Hepatocyte (in vitro differentiated cells): Measurements from ENCODE around the gene MYO19. TPM values are rescaled to one million over a fixed set of nuclear protein-coding genes. Genes with fewer than 3 reads are reported as not detected.

Source experiments
- DNase-seq: peaks from one replicate; pipeline ENCODE4 v3.0.0-alpha.2; 2016; ENCODE audit warnings: low spot score
- H2AFZ ChIP-seq: fragments of 200-600 bp; sonication (generic); 2 replicates; pipeline ENCODE4 v1.6.0; 2016; ENCODE audit warnings: antibody characterized with exemption, mild to moderate bottlenecking
- H3K27ac ChIP-seq: fragments of 200-600 bp; sonication (generic); 2 replicates; pipeline ENCODE4 v1.5.1; 2016; ENCODE audit warnings: mild to moderate bottlenecking
- H3K27me3 ChIP-seq: fragments of 200-600 bp; sonication (generic); 2 replicates; pipeline ENCODE4 v1.6.1; 2016
- H3K36me3 ChIP-seq: fragments of 200-600 bp; sonication (generic); replicated peaks from 2 replicates; pipeline ENCODE4 v1.5.1; 2016; ENCODE audit warnings: low read depth; ENCODE audit not compliant: insufficient read depth
- H3K4me1 ChIP-seq: fragments of 200-600 bp; sonication (generic); 2 replicates; pipeline ENCODE4 v1.5.1; 2016; ENCODE audit warnings: mild to moderate bottlenecking, moderate library complexity; ENCODE audit not compliant: insufficient read depth
- H3K4me2 ChIP-seq: fragments of 200-600 bp; sonication (generic); 2 replicates; pipeline ENCODE4 v1.6.0; 2016
- H3K4me3 ChIP-seq: fragments of 200-600 bp; sonication (generic); 2 replicates; pipeline ENCODE4 v1.5.1; 2016; ENCODE audit warnings: mild to moderate bottlenecking
- H3K79me2 ChIP-seq: fragments of 200-600 bp; sonication (generic); 2 replicates; pipeline ENCODE4 v1.6.0; 2017; ENCODE audit warnings: mild to moderate bottlenecking
- H3K9me2 ChIP-seq: fragments of 200-600 bp; sonication (generic); replicated peaks from 2 replicates; pipeline ENCODE4 v1.6.0; 2017; ENCODE audit warnings: mild to moderate bottlenecking; ENCODE audit not compliant: insufficient read depth
- H3K9me3 ChIP-seq: fragments of 200-600 bp; sonication (generic); 2 replicates; pipeline ENCODE4 v1.5.1; 2016; ENCODE audit warnings: low read depth, mild to moderate bottlenecking
- H4K20me1 ChIP-seq: fragments of 200-600 bp; sonication (generic); 2 replicates; pipeline ENCODE4 v1.6.0; 2016; ENCODE audit warnings: mild to moderate bottlenecking; ENCODE audit not compliant: insufficient read depth, poor library complexity, severe bottlenecking
- EZH2 ChIP-seq: fragments of 200-600 bp; sonication (generic); IDR thresholded peaks from 2 replicates; pipeline ENCODE4 v1.6.1; 2016; ENCODE audit warnings: antibody characterized with exemption, mild to moderate bottlenecking, borderline replicate concordance
- EZH2phosphoT487 ChIP-seq: fragments of 200-600 bp; sonication (generic); IDR thresholded peaks from one replicate; pipeline ENCODE4 v1.6.1; 2018; ENCODE audit warnings: antibody characterized with exemption, mild to moderate bottlenecking, low read depth, moderate library complexity; ENCODE audit not compliant: unreplicated experiment, severe bottlenecking
- WGBS: methylation state at CpG from one replicate; pipeline ENCODE4 v1.1.6; 2016; ENCODE audit warnings: low lambda C conversion rate; ENCODE audit errors: missing lambda C conversion rate; 5-methylcytosine and 5-hydroxymethylcytosine counted together
- polyA plus RNA-seq: library from polyadenylated mRNA; unstranded; fragments of >200 nt; fragmentation: Nextera tagmentation; extraction: Ambion mirVana; gene quantifications from 2 replicates; pipeline ENCODE4 v1.2.1, GENCODE V29; 2016
- total RNA-seq: library from RNA; depleted of rRNA; stranded (reverse); fragments of >200 nt; gene quantifications from 2 replicates; pipeline ENCODE4 v1.2.3, GENCODE V29; 2014
- TF ChIP-seq, protein P1 (sequence below): fragments of 200-600 bp; sonication (generic); IDR thresholded peaks from 2 replicates; pipeline ENCODE4 v1.5.1; 2016; ENCODE audit warnings: antibody characterized with exemption, mild to moderate bottlenecking; ENCODE audit not compliant: poor library complexity

The MYO19 gene
- total and polyA plus RNA-seq, 2 experiments from 2014 or later: 19.7 to 29.8 TPM

DNA sequence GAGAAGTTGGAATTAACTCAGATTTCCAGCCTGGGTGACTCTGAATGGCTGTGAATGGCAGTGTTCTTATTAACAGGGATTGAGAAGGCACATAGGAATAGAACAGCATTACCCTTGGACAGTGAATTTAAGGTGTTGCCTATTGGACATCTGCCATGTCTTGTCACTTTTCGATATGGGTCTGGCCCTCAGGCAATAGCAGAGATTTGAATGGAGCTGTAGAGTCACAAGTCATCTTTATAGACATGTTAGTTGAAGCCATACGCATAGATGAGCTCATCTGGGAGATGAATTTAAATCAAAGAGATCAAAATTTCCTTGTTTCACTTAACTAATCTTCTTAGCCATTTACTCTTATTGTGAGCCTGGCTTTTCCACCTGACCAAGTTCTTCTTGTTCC, 42.1 kb upstream of the MYO19 start:
- H3K9me2 ChIP-seq: no peaks in the 10 kb centered on the region
- no peaks in the 10 kb centered on the region for H3K27me3 ChIP-seq
- H3K27ac ChIP-seq: no peak overlapping the region
- 93% methylated on average over 2 of the region's 2 CpGs for WGBS
- H3K36me3 ChIP-seq: no peaks in the 10 kb centered on the region
- no peak for DNase-seq
- no peak overlapping the region for H2AFZ ChIP-seq
- H3K4me2 ChIP-seq: no peak overlapping the region
- H3K9me3 ChIP-seq: no peaks in the 10 kb centered on the region
- H3K4me3 ChIP-seq: no peak overlapping the region
- no peaks in the 10 kb centered on the region for H3K4me1 ChIP-seq
- no peak for TF ChIP-seq EZH2phosphoT487
- TF ChIP-seq EZH2: no peak
- TF ChIP-seq, protein P1, sequence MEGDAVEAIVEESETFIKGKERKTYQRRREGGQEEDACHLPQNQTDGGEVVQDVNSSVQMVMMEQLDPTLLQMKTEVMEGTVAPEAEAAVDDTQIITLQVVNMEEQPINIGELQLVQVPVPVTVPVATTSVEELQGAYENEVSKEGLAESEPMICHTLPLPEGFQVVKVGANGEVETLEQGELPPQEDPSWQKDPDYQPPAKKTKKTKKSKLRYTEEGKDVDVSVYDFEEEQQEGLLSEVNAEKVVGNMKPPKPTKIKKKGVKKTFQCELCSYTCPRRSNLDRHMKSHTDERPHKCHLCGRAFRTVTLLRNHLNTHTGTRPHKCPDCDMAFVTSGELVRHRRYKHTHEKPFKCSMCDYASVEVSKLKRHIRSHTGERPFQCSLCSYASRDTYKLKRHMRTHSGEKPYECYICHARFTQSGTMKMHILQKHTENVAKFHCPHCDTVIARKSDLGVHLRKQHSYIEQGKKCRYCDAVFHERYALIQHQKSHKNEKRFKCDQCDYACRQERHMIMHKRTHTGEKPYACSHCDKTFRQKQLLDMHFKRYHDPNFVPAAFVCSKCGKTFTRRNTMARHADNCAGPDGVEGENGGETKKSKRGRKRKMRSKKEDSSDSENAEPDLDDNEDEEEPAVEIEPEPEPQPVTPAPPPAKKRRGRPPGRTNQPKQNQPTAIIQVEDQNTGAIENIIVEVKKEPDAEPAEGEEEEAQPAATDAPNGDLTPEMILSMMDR: no peak
- peaks cover 71% of the 10 kb centered on the region for H3K79me2 ChIP-seq
- peaks cover 46% of the 10 kb centered on the region for H4K20me1 ChIP-seq

DNA sequence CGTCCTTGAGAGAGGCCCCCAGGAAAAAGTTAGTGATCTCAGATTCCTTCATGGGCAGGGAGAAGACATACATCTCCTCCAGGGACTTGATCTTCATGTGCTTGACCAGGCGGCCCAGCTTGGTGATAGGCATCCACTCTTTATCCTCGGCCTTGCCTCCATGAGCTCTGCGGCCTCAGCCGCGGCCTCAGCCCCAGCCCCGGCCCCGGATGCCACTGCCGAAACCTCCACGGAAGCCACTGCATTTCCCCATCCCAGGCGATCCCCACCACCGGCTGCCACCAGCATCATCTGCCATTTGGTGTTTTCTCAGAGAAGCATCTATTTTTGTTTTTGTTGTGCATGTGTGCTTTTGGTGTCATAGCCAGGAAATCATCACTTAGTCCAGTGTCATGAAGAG, 40.4 kb upstream of the MYO19 start:
- H4K20me1 ChIP-seq: peaks cover 46% of the 10 kb centered on the region

DNA sequence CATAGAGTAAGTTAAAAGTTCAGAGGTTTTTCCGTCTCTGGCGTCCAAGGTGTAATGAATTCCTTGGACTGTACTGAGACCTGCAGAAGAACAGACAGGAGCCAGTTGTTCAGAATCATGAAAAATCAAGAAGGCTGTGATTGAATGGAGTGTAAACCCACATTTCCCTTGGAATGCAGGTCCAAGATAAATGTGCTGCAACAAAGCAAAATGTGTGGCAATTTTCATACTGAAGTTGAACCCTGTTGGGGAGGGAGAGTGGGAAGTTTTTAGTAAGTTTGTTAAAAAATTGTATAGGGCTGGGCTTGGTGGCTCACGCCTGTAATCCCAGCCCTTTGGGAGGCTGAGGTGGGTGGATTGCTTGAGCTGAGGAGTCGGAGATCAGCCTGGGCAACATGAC, 31.4 kb upstream of the MYO19 start:
- H3K9me2 ChIP-seq: no peaks in the 10 kb centered on the region
- no peak overlapping the region for H3K4me2 ChIP-seq
- peaks cover 81% of the 10 kb centered on the region for H3K79me2 ChIP-seq
- no peaks in the 10 kb centered on the region for H3K4me1 ChIP-seq
- DNase-seq: no peak
- no peaks in the 10 kb centered on the region for H3K36me3 ChIP-seq
- H3K4me3 ChIP-seq: no peak overlapping the region
- H3K27ac ChIP-seq: no peak overlapping the region
- peaks cover 36% of the 10 kb centered on the region for H4K20me1 ChIP-seq
- no peak overlapping the region for H2AFZ ChIP-seq
- H3K9me3 ChIP-seq: no peaks in the 10 kb centered on the region
- WGBS: 97% methylated on average over 4 of the region's 4 CpGs
- H3K27me3 ChIP-seq: no peaks in the 10 kb centered on the region
- TF ChIP-seq, protein P1: no peak
- TF ChIP-seq EZH2 (no peak), EZH2phosphoT487 (no peak)

More for the DNA sequence above, 40.4 kb upstream of the MYO19 start:
- DNase-seq: no peak
- TF ChIP-seq EZH2 (no peak), EZH2phosphoT487 (no peak)
- TF ChIP-seq, protein P1: no peak
- H3K4me2 ChIP-seq: no peak overlapping the region
- no peak overlapping the region for H2AFZ ChIP-seq
- no peak overlapping the region for H3K27ac ChIP-seq
- H3K27me3 ChIP-seq: no peaks in the 10 kb centered on the region
- H3K4me3 ChIP-seq: no peak overlapping the region
- no peaks in the 10 kb centered on the region for H3K9me2 ChIP-seq
- no peaks in the 10 kb centered on the region for H3K9me3 ChIP-seq
- 99% methylated on average over 11 of the region's 12 CpGs for WGBS
- no peaks in the 10 kb centered on the region for H3K4me1 ChIP-seq
- no peaks in the 10 kb centered on the region for H3K36me3 ChIP-seq
- H3K79me2 ChIP-seq: peaks cover 77% of the 10 kb centered on the region

DNA sequence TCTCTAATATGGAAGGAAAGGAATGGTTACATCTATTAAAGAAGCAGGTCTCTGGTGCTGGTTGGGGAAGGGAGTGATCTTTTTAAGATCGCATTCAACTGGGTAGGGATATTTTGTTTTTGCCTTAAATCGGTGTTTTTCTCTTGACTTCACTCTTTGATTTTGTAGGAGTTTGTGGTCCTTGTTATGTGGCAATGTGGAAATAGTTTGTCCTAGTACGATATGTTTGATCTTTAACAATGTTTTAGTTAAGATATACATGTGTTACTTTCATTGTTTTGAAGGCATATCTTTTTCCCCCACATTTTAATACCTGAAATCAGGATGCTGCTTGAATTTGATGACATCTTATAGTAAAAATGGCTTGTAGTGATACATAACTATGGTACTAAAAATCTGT, 18.8 kb upstream of the MYO19 start:
- Histone ChIP-seq H3K79me2 (peaks cover 97% of the 10 kb centered on the region), H2AFZ (no peak overlapping the region), H3K4me2 (no peak overlapping the region), H3K27me3 (no peaks in the 10 kb centered on the region), H3K27ac (no peak overlapping the region), H4K20me1 (peaks cover 83% of the 10 kb centered on the region), H3K4me3 (no peak overlapping the region), H3K9me3 (no peaks in the 10 kb centered on the region), H3K9me2 (no peaks in the 10 kb centered on the region), H3K36me3 (peaks cover 6% of the 10 kb centered on the region), H3K4me1 (no peaks in the 10 kb centered on the region)
- 95% methylated on average over 3 of the region's 3 CpGs for WGBS
- DNase-seq: no peak
- TF ChIP-seq EZH2phosphoT487 (no peak), EZH2 (no peak)
- TF ChIP-seq, protein P1: no peak
